ENCODE measurements around the gene TOE1. TPM values are rescaled to one million over a fixed set of nuclear protein-coding genes. Genes with fewer than 3 reads are reported as not detected.

TOE1 gene
- total and polyA plus RNA-seq, 2 of the 8 experiments (the other 6 are each of a cell fraction or from before 2014, with no cell fraction given) = 15.2 to 25.8 TPM

DNA sequence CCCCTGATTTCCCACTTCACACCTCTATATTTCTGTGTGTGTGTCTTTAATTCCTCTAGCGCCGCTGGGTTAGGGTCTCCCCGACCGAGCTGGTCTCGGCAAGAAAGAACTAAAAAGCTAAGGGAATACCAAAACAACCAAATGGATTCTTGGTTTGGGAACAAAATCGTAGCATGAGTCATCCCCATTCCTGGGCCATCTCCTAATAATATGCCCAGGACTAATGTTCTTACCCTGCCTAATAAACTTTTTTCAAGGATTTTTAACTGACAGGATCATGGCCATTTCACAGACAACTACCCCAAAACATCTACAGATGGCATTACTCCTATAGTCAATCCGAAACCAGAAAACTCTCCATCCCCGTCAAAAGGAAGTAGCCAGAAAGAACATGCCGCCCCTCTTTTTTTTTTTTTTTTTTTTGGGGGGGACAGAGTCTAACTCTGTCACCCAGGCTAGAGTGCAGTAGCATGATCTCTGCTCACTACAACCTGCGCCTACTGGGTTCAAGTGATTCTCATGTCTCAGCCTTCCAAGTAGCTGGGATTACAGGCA is 17.4 kb upstream of the TOE1 start (continued):
- no peak for TF ChIP-seq CTBP2 (IDR thresholded peaks at IDR 0.05; ENCODE audit: borderline replicate concordance, insufficient read depth, insufficient read length, low read length)
